Kidney epithelial cell (primary cell): ENCODE data around the gene PPIP5K1. TPM values are rescaled to one million over a fixed set of nuclear protein-coding genes. Genes with fewer than 3 reads are reported as not detected.

Source experiments
- DNase-seq: peaks from one replicate; pipeline ENCODE4 v3.0.0-alpha.2; 2010; ENCODE audit warnings: low read depth
- H3K27me3 ChIP-seq: 2 replicates; pipeline ENCODE4 v1.6.0; 2011; ENCODE audit warnings: low read length; ENCODE audit not compliant: control insufficient read depth, insufficient read depth
- H3K36me3 ChIP-seq: 2 replicates; pipeline ENCODE4 v1.5.1; 2011; ENCODE audit warnings: low read length; ENCODE audit not compliant: control insufficient read depth, insufficient read depth
- H3K4me3 ChIP-seq: 2 replicates; pipeline ENCODE4 v1.5.1; 2011; ENCODE audit warnings: low read depth, mild to moderate bottlenecking, control low read depth, low read length
- CTCF ChIP-seq: IDR thresholded peaks from 2 replicates; pipeline ENCODE4 v1.5.1; 2011; ENCODE audit warnings: mild to moderate bottlenecking, moderate library complexity, low read length, control low read depth, inconsistent platforms; ENCODE audit not compliant: insufficient read depth, poor library complexity, severe bottlenecking
- total RNA-seq: library from RNA; depleted of rRNA; stranded (reverse); fragments of >200 nt; gene quantifications from 2 replicates; pipeline ENCODE4 v1.2.3, GENCODE V29; 2015

Gene PPIP5K1
- total RNA-seq, 1 donor from 2014 or later, result 20.8 TPM

DNA sequence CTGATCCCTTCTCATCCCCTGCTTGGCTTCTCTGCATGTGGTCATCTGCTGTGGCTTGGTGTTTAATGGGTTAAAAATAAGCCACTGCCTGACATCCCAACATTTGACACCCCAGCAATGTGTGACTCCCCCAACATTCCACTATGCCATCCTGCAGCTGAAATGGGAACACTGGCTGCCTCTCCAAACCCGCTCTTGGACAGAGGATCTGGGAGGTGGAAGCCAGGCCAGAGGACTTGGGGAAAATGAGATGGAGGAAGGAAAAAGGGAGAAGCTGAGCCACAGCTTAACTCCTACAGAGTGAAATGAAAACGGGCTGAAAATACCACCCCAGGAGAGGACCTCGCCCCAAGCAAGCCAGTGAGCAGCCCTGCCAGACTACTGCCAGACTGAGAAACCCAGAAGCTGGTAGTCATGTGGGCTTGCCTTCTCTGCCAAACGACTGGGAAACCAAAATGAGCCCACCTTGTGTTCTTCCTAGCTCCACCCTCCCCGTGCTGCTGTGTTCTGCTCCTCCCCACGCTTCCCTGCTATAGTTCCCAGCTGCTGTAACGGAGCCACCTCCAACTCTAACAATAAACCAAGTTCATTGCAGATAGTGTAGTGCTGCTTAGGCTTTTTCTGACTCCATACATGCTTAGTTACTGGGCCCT, 58.9 kb downstream of the PPIP5K1 start:
- TF ChIP-seq CTCF, result no peak
- Histone ChIP-seq H3K36me3 (no peaks in the 10 kb centered on the region), H3K4me3 (no peak overlapping the region), H3K27me3 (no peaks in the 10 kb centered on the region)
- DNase-seq, result no peak

DNA sequence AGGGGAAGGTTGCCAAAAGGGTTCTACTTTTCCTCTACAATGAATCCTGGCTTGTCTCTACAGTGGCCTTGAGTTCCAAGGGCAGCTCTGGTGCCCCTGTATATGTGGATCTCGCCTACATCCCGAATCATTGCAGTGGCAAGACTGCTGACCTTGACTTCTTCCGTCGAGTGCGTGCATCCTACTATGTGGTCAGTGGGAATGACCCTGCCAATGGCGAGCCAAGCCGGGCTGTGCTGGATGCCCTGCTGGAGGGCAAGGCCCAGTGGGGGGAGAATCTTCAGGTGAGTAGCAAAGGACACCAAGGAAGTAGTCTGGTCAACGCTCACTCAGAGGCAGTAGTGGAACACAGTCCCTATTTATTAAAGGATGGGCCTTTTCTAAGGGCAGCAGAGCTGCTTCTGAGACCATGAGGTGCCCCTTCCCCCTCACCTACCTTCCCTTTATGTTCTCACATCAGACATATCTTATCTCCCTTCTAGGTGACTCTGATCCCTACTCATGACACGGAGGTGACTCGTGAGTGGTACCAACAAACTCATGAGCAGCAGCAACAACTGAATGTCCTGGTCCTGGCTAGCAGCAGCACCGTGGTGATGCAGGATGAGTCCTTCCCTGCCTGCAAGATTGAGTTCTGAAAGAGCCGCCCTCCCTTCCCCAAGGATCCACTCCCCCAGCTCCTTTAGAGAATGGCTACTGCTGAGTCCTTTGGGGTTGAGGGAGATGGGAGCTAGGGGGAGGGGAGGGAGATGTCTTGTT, 60.2 kb downstream of the PPIP5K1 start:
- Histone ChIP-seq H3K4me3 (no peak overlapping the region), H3K36me3 (no peaks in the 10 kb centered on the region), H3K27me3 (no peaks in the 10 kb centered on the region)
- no peak for TF ChIP-seq CTCF
- no peak for DNase-seq

GRCh38 chr15:43529141-43529540, 60.9 kb downstream of the PPIP5K1 start:
- H3K4me3 ChIP-seq, result no peak overlapping the region
- no peaks in the 10 kb centered on the region for H3K36me3 ChIP-seq
- H3K27me3 ChIP-seq, result no peaks in the 10 kb centered on the region
- TF ChIP-seq CTCF, result no peak
- DNase-seq, result no peak

- no peaks in the 10 kb centered on the region for H3K36me3 ChIP-seq
- DNase-seq, result no peak
Observed at GRCh38 chr15:43528542-43529007, 61.4 kb downstream of the PPIP5K1 start.

GRCh38 chr15:43527802-43528541, 62.0 kb downstream of the PPIP5K1 start:
- Histone ChIP-seq H3K36me3 (no peaks in the 10 kb centered on the region), H3K27me3 (no peaks in the 10 kb centered on the region), H3K4me3 (no peak overlapping the region)
- TF ChIP-seq CTCF, result no peak
- no peak for DNase-seq

More at GRCh38 chr15:43528542-43529007, 61.4 kb downstream of the PPIP5K1 start:
- Histone ChIP-seq H3K27me3 (no peaks in the 10 kb centered on the region), H3K4me3 (no peak overlapping the region)
- TF ChIP-seq CTCF, result no peak
